HepG2 (cell line): ENCODE measurements around the gene ATOH8. TPM values are rescaled to one million over a fixed set of nuclear protein-coding genes. Genes with fewer than 3 reads are reported as not detected.

ENCODE experiments used
- CAMTA2 ChIP-seq: sonication (generic); formaldehyde crosslinking; IDR thresholded peaks from 2 replicates; pipeline ENCODE4 v1.4.0; 2020; ENCODE audit warnings: mild to moderate bottlenecking, missing genetic modification reagents, borderline replicate concordance
- CENPT ChIP-seq: sonication (generic); formaldehyde crosslinking; IDR thresholded peaks from 2 replicates; pipeline ENCODE4 v1.8.0; 2022; ENCODE audit warnings: low read depth, mild to moderate bottlenecking, moderate library complexity, missing genetic modification reagents
- ETV6 ChIP-seq: sonication (generic); formaldehyde crosslinking; conservative IDR thresholded peaks from 2 replicates; pipeline ENCODE4 v1.4.0; 2020; ENCODE audit warnings: missing genetic modification reagents
- HMG20A ChIP-seq: IDR thresholded peaks from 2 replicates; pipeline ENCODE4 v1.6.1; 2016; ENCODE audit warnings: borderline replicate concordance
- HNF1B ChIP-seq: sonication (generic); formaldehyde crosslinking; IDR thresholded peaks from 2 replicates; pipeline ENCODE4 v1.5.1; 2020; ENCODE audit warnings: mild to moderate bottlenecking, moderate library complexity, missing genetic modification reagents
- KDM1A ChIP-seq: IDR thresholded peaks from 2 replicates; pipeline ENCODE4 v1.6.1; 2016; ENCODE audit warnings: missing compliant biosample characterization
- NCOA2 ChIP-seq: sonication (generic); formaldehyde crosslinking; IDR thresholded peaks from 2 replicates; pipeline ENCODE4 v1.8.0; 2022; ENCODE audit warnings: inconsistent platforms
- NFE2L2 ChIP-seq: fragments of 150-350 bp; IDR thresholded peaks from 2 replicates; pipeline ENCODE4 v1.6.1; 2014; ENCODE audit warnings: low read length
- NR2F2 ChIP-seq: IDR thresholded peaks from 2 replicates; pipeline ENCODE4 v1.6.1; 2012; ENCODE audit warnings: low read depth, inconsistent platforms, borderline replicate concordance
- SNAPC4 ChIP-seq: sonication (generic); formaldehyde crosslinking; IDR thresholded peaks from 2 replicates; pipeline ENCODE4 v1.4.0; 2020; ENCODE audit warnings: mild to moderate bottlenecking, missing genetic modification reagents
- SP5 ChIP-seq: IDR thresholded peaks from 2 replicates; pipeline ENCODE4 v1.6.1; 2016; ENCODE audit warnings: low read depth, borderline replicate concordance
- YEATS4 ChIP-seq: sonication (generic); formaldehyde crosslinking; IDR thresholded peaks from 2 replicates; pipeline ENCODE4 v1.4.0; 2020; ENCODE audit warnings: missing genetic modification reagents, borderline replicate concordance
- ZNF225 ChIP-seq: sonication (generic); formaldehyde crosslinking; IDR thresholded peaks from 2 replicates; pipeline ENCODE4 v1.4.0; 2020; ENCODE audit warnings: mild to moderate bottlenecking, missing genetic modification reagents
- ZNF510 ChIP-seq: sonication (generic); formaldehyde crosslinking; IDR thresholded peaks from 2 replicates; pipeline ENCODE4 v1.4.0; 2020; ENCODE audit warnings: low read depth, mild to moderate bottlenecking, missing genetic modification reagents
- ZNF546 ChIP-seq: sonication (generic); formaldehyde crosslinking; conservative IDR thresholded peaks from 2 replicates; pipeline ENCODE4 v1.8.1; 2023; ENCODE audit warnings: mild to moderate bottlenecking, missing genetic modification reagents
- ZNF547 ChIP-seq: sonication (generic); formaldehyde crosslinking; IDR thresholded peaks from 2 replicates; pipeline ENCODE4 v1.5.1; 2020; ENCODE audit warnings: mild to moderate bottlenecking, missing genetic modification reagents
- ZNF652 ChIP-seq: IDR thresholded peaks from 2 replicates; pipeline ENCODE4 v1.6.1; 2016; ENCODE audit warnings: low read depth, borderline replicate concordance
- ZNF781 ChIP-seq: sonication (generic); formaldehyde crosslinking; IDR thresholded peaks from 2 replicates; pipeline ENCODE4 v1.5.1; 2020; ENCODE audit warnings: borderline replicate concordance, mild to moderate bottlenecking, missing genetic modification reagents; ENCODE audit errors: not compliant biosample characterization
- ZSCAN20 ChIP-seq: sonication (generic); formaldehyde crosslinking; IDR thresholded peaks from 2 replicates; pipeline ENCODE4 v1.4.0; 2020; ENCODE audit warnings: missing genetic modification reagents, mild to moderate bottlenecking, borderline replicate concordance
- polyA plus RNA-seq, 8 experiments: library from polyadenylated mRNA; depleted of rRNA in 3 of 8; stranded (reverse) in 7 of 8; unstranded in 1 of 8; fragments of >200 nt; fragmentation: Illumina TruSeq in 4 of 8; extraction: Trizol in 4 of 8; gene quantifications; 2 replicates each; pipeline versions ENCODE4 v1.2.1 to v1.2.3, GENCODE V29; 2011 to 2016; ENCODE audit warnings: low read depth in 4 of 8, missing spikeins in 1 of 8, mixed read lengths in 1 of 8; ENCODE audit not compliant: insufficient read depth in 1 of 8
- total RNA-seq, 5 experiments: library from RNA; depleted of rRNA; stranded (reverse); fragments of >200 nt; fragmentation: Illumina TruSeq; extraction: Trizol; gene quantifications; 2 replicates each; pipeline ENCODE4 v1.2.3, GENCODE V29; 2016; ENCODE audit warnings: low read depth in 1 of 5
- TF ChIP-seq, protein P1 (sequence below): sonication (generic); formaldehyde crosslinking; IDR thresholded peaks from 2 replicates; pipeline ENCODE4 v1.5.0; 2020; ENCODE audit warnings: mild to moderate bottlenecking, missing genetic modification reagents, moderate library complexity
- TF ChIP-seq, protein P2 (sequence below): sonication (generic); formaldehyde crosslinking; IDR thresholded peaks from 2 replicates; pipeline ENCODE4 v1.5.0; 2020; ENCODE audit warnings: mild to moderate bottlenecking, low read depth, missing genetic modification reagents, borderline replicate concordance
- TF ChIP-seq, protein P3 (sequence below): sonication (generic); formaldehyde crosslinking; IDR thresholded peaks from 2 replicates; pipeline ENCODE4 v1.5.0; 2020; ENCODE audit warnings: missing genetic modification reagents

ATOH8 gene
- total and polyA plus RNA-seq, 2 of the 13 experiments (the other 11 are each of a cell fraction or from before 2014, with no cell fraction given) = 0.13 to 0.61 TPM

- no peak for TF ChIP-seq HMG20A (CRISPR knock-in tag)
- no peak for TF ChIP-seq NCOA2
- no peak for TF ChIP-seq SP5 (CRISPR knock-in tag)
- TF ChIP-seq CAMTA2 = no peak
- TF ChIP-seq, protein P1, sequence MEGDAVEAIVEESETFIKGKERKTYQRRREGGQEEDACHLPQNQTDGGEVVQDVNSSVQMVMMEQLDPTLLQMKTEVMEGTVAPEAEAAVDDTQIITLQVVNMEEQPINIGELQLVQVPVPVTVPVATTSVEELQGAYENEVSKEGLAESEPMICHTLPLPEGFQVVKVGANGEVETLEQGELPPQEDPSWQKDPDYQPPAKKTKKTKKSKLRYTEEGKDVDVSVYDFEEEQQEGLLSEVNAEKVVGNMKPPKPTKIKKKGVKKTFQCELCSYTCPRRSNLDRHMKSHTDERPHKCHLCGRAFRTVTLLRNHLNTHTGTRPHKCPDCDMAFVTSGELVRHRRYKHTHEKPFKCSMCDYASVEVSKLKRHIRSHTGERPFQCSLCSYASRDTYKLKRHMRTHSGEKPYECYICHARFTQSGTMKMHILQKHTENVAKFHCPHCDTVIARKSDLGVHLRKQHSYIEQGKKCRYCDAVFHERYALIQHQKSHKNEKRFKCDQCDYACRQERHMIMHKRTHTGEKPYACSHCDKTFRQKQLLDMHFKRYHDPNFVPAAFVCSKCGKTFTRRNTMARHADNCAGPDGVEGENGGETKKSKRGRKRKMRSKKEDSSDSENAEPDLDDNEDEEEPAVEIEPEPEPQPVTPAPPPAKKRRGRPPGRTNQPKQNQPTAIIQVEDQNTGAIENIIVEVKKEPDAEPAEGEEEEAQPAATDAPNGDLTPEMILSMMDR (CRISPR knock-in tag) = no peak
- no peak for TF ChIP-seq ZNF781 (CRISPR knock-in tag)
- TF ChIP-seq ZNF547 (CRISPR knock-in tag) = peak; percentile 34; the same call in 1 of the 2 replicates
- TF ChIP-seq NR2F2 = no peak
- TF ChIP-seq KDM1A (CRISPR knock-in tag) = no peak
- TF ChIP-seq NFE2L2 = no peak
- TF ChIP-seq ZSCAN20 (CRISPR knock-in tag) = no peak
- no peak for TF ChIP-seq SNAPC4 (CRISPR knock-in tag)
- TF ChIP-seq ZNF225 (CRISPR knock-in tag) = no peak
- no peak for TF ChIP-seq YEATS4 (CRISPR knock-in tag)
- no peak for TF ChIP-seq ETV6 (CRISPR knock-in tag)
- TF ChIP-seq HNF1B (CRISPR knock-in tag) = no peak
- TF ChIP-seq, protein P2, sequence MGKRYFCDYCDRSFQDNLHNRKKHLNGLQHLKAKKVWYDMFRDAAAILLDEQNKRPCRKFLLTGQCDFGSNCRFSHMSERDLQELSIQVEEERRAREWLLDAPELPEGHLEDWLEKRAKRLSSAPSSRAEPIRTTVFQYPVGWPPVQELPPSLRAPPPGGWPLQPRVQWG (CRISPR knock-in tag) = no peak
- TF ChIP-seq CENPT (CRISPR knock-in tag) = no peak
- no peak for TF ChIP-seq ZNF652
- TF ChIP-seq, protein P3, sequence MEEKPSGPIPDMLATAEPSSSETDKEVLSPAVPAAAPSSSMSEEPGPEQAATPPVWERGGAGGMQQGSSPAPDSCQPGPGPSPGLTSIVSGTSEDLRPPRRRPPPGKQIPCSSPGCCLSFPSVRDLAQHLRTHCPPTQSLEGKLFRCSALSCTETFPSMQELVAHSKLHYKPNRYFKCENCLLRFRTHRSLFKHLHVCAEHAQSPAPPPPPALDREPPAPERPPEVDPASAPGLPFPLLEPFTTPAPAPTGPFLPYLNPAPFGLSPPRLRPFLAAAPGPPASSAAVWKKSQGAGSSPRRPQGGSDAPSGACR (CRISPR knock-in tag) = 0 out of 2 replicates have a peak, but pooled peaks have one; percentile 28
- no peak for TF ChIP-seq ZNF546 (CRISPR knock-in tag)
- TF ChIP-seq ZNF510 = no peak
These were observed 11.8 kb upstream of the ATOH8 start (continued) for GRCh38 chr2:85741833-85742455.
